GM12878 (cell line): ENCODE results near the gene TAS2R10.
"Not testable (repeated sequence)": the region's sequence is repeated elsewhere in the genome, so short reads cannot be mapped to it uniquely, and the experiment has no call there.

ENCODE experiments used
- CHD2 ChIP-seq: IDR thresholded peaks from 2 replicates; pipeline ENCODE4 v1.6.1; 2011; ENCODE audit warnings: low read depth, low read length, improper control_type of control experiment, borderline replicate concordance
- CTCF ChIP-seq, 3 experiments: IDR thresholded peaks in 2 of 3; conservative IDR thresholded peaks in 1 of 3; 2 replicates each; pipeline ENCODE4 v1.5.1; 2011; ENCODE audit warnings: low read depth in 3 of 3, low read length in 3 of 3, mild to moderate bottlenecking in 3 of 3, control low read depth in 2 of 3, moderate library complexity in 2 of 3, inconsistent platforms in 1 of 3, mixed read lengths in 1 of 3; ENCODE audit not compliant: control insufficient read depth in 2 of 3, insufficient read depth in 1 of 3; ENCODE audit errors: extremely low read depth in 1 of 3
- E2F8 ChIP-seq: fragments of 450-650 bp; IDR thresholded peaks from 2 replicates; pipeline ENCODE4 v1.6.1; 2018; ENCODE audit warnings: mild to moderate bottlenecking, low read depth, moderate library complexity; ENCODE audit not compliant: partially characterized antibody
- EGR1 ChIP-seq, 2 experiments: IDR thresholded peaks; 1 replicate in 1 of 2; 2 replicates in 1 of 2; pipeline ENCODE4 v1.6.1; 2011 to 2012; ENCODE audit warnings: low read depth in 2 of 2, low read length in 2 of 2, borderline replicate concordance in 1 of 2, mild to moderate bottlenecking in 1 of 2, moderate library complexity in 1 of 2
- GABPA ChIP-seq: IDR thresholded peaks from 2 replicates; pipeline ENCODE4 v1.6.1; 2014; ENCODE audit warnings: antibody characterized with exemption, low read depth, mild to moderate bottlenecking, inconsistent platforms
- HDGF ChIP-seq: fragments of 450-650 bp; IDR thresholded peaks from 2 replicates; pipeline ENCODE4 v1.6.1; 2016; ENCODE audit warnings: antibody characterized with exemption
- JUNB ChIP-seq: IDR thresholded peaks from 2 replicates; pipeline ENCODE4 v1.6.1; 2016; ENCODE audit warnings: antibody characterized with exemption, mild to moderate bottlenecking
- NFXL1 ChIP-seq: fragments of 450-650 bp; IDR thresholded peaks from 2 replicates; pipeline ENCODE4 v1.6.1; 2017; ENCODE audit warnings: antibody characterized with exemption, mild to moderate bottlenecking, borderline replicate concordance
- POLR2A ChIP-seq: IDR thresholded peaks from 2 replicates; pipeline ENCODE4 v1.6.1; 2011; ENCODE audit warnings: low read depth, mild to moderate bottlenecking, low read length
- POLR2AphosphoS5 ChIP-seq: IDR thresholded peaks from 2 replicates; pipeline ENCODE4 v1.6.1; 2011; ENCODE audit warnings: mild to moderate bottlenecking, low read length, inconsistent platforms
- USF1 ChIP-seq: IDR thresholded peaks from 2 replicates; pipeline ENCODE4 v1.6.1; 2011; ENCODE audit warnings: borderline replicate concordance, low read depth, mild to moderate bottlenecking, moderate library complexity, mixed read lengths, low read length; ENCODE audit not compliant: insufficient read depth; ENCODE audit errors: extremely low read length
- ZNF274 ChIP-seq: IDR thresholded peaks from one replicate; pipeline ENCODE4 v1.8.0; 2011; ENCODE audit not compliant: insufficient read length, insufficient read depth

- TF ChIP-seq HDGF; POLR2A; CHD2; CTCF (IDR thresholded peaks at IDR 0.05 in 2 of 3, conservative IDR thresholded peaks at IDR 0.05 in 1 of 3; ENCODE audit: control insufficient read depth in 2 of 3, extremely low read depth in 1 of 3, insufficient read depth in 1 of 3, low read depth in 3 of 3, low read length in 3 of 3); EGR1 (IDR thresholded peaks at IDR 0.05; ENCODE audit: borderline replicate concordance in 1 of 2, low read depth in 2 of 2, low read length in 2 of 2); GABPA; ZNF274; POLR2AphosphoS5; E2F8; JUNB; NFXL1; USF1: not testable (repeated sequence)
Measured at GRCh38 chr12:10791769-10792168, 34.4 kb downstream of the TAS2R10 start.
